GM12878 (cell line): ENCODE results near the gene PCDHGA1. TPM values are rescaled to one million over a fixed set of nuclear protein-coding genes. Genes with fewer than 3 reads are reported as not detected.
A peak's percentile ranks its signal among the peaks of the same experiment; 100 is the strongest.

ENCODE experiments used
- ATAC-seq: fragments of 200-7000 bp; cut with Tn5 transposase; 3 replicates; pipeline ENCODE4 v1.9.1; 2020; ENCODE audit warnings: mild to moderate bottlenecking, moderate library complexity
- BruUV-seq: library from RNA; stranded (reverse); fragments of 400-500 nt; replicated peaks from 2 replicates; lab custom pipeline; 2021; lab: Mats Ljungman, UMichigan
- CTCF ChIA-PET: fragments of 300-600 bp; sonication (Branson Sonifier 250); formaldehyde crosslinking; extraction: SDS; loops from one replicate; lab custom pipeline; 2021; ENCODE audit warnings: inconsistent platforms; lab: Yijun Ruan, JAX
- POLR2A ChIA-PET: fragments of 350-600 bp; formaldehyde crosslinking; extraction: SDS; loops from one replicate; lab custom pipeline; 2021; ENCODE audit warnings: inconsistent platforms; lab: Charles Lee
- RAD21 ChIA-PET: fragments of 300-600 bp; sonication (Branson Sonifier 250); formaldehyde crosslinking; loops from one replicate; lab custom pipeline; 2023; ENCODE audit warnings: antibody characterized with exemption; ENCODE audit not compliant: unreplicated experiment; lab: Charles Lee
- SMC1A ChIA-PET: fragments of 300-600 bp; sonication (Branson Sonifier 250); formaldehyde crosslinking; loops from one replicate; lab custom pipeline; 2023; ENCODE audit not compliant: unreplicated experiment, uncharacterized antibody; lab: Charles Lee
- DNase-seq: peaks from one replicate; pipeline ENCODE4 v3.0.0-alpha.2; 2011; ENCODE audit warnings: low read depth, low spot score
- FAIRE-seq: peaks from 3 replicates; lab custom pipeline; 2011; peaks lifted over from hg19 to GRCh38; lab: Jason Lieb, UNC
- H2AFZ ChIP-seq: 2 replicates; pipeline ENCODE4 v1.6.0; 2011; ENCODE audit warnings: low read depth, low read length, control low read depth; ENCODE audit not compliant: control insufficient read depth
- H3K27ac ChIP-seq: 2 replicates; pipeline ENCODE4 v1.5.1; 2011; ENCODE audit warnings: control low read depth; ENCODE audit not compliant: control insufficient read depth, insufficient read depth
- H3K27me3 ChIP-seq, 2 experiments: replicated peaks in 1 of 2; 2 replicates each; pipeline versions ENCODE4 v1.6.0 to v1.6.1; 2011; ENCODE audit warnings: low read length in 1 of 2; ENCODE audit not compliant: control insufficient read depth in 2 of 2, insufficient read depth in 2 of 2
- H3K36me3 ChIP-seq, 2 experiments: 2 replicates each; pipeline ENCODE4 v1.5.1; 2011; ENCODE audit warnings: low read length in 1 of 2; ENCODE audit not compliant: control insufficient read depth in 2 of 2, insufficient read depth in 2 of 2
- H3K4me1 ChIP-seq: 2 replicates; pipeline ENCODE4 v1.6.1; 2011; ENCODE audit warnings: mild to moderate bottlenecking, low read length, moderate library complexity, mixed read lengths; ENCODE audit not compliant: control insufficient read depth, insufficient read depth
- H3K4me2 ChIP-seq: 2 replicates; pipeline ENCODE4 v1.6.0; 2011; ENCODE audit warnings: control low read depth; ENCODE audit not compliant: control insufficient read depth, insufficient read depth
- H3K4me3 ChIP-seq: fragments of 200-600 bp; sonication (generic); 2 replicates; pipeline ENCODE4 v1.5.1; 2016
- H3K79me2 ChIP-seq: 2 replicates; pipeline ENCODE4 v1.6.0; 2011; ENCODE audit warnings: low read length; ENCODE audit not compliant: control insufficient read depth, insufficient read depth
- H3K9ac ChIP-seq: 2 replicates; pipeline ENCODE4 v1.8.0; 2011; ENCODE audit warnings: low read length, control low read depth, mixed read lengths; ENCODE audit not compliant: control insufficient read depth, insufficient read depth
- H3K9me3 ChIP-seq: replicated peaks from 3 replicates; pipeline ENCODE4 v1.5.1; 2011; ENCODE audit warnings: mild to moderate bottlenecking, low read length; ENCODE audit not compliant: control insufficient read depth, insufficient read depth
- H4K20me1 ChIP-seq: 2 replicates; pipeline ENCODE4 v1.6.0; 2011; ENCODE audit not compliant: control insufficient read depth, insufficient read depth
- CBX3 ChIP-seq: fragments of 200-600 bp; sonication (generic); IDR thresholded peaks from 2 replicates; pipeline ENCODE4 v1.6.1; 2016; ENCODE audit warnings: low read depth, borderline replicate concordance
- CBX5 ChIP-seq: sonication (generic); IDR thresholded peaks from 2 replicates; pipeline ENCODE4 v1.6.1; 2016; ENCODE audit warnings: low read depth, moderate library complexity, mild to moderate bottlenecking, inconsistent platforms
- CREB1 ChIP-seq: IDR thresholded peaks from 2 replicates; pipeline ENCODE4 v1.6.1; 2012; ENCODE audit warnings: low read depth, mild to moderate bottlenecking, inconsistent platforms
- ETV6 ChIP-seq, 2 experiments: fragments of 450-650 bp in 1 of 2; IDR thresholded peaks in 1 of 2; conservative IDR thresholded peaks in 1 of 2; 2 replicates each; pipeline ENCODE4 v1.6.1; 2014; ENCODE audit warnings: antibody characterized with exemption in 1 of 2, borderline replicate concordance in 1 of 2, low read depth in 1 of 2, mild to moderate bottlenecking in 1 of 2, moderate library complexity in 1 of 2
- IKZF1 ChIP-seq: fragments of 450-650 bp; conservative IDR thresholded peaks from 2 replicates; pipeline ENCODE4 v1.6.1; 2017; ENCODE audit warnings: antibody characterized with exemption, mild to moderate bottlenecking
- IKZF2 ChIP-seq, 2 experiments: fragments of 450-650 bp; IDR thresholded peaks; 2 replicates each; pipeline ENCODE4 v1.6.1; 2017; ENCODE audit warnings: mild to moderate bottlenecking in 2 of 2, moderate library complexity in 2 of 2
- IRF4 ChIP-seq: IDR thresholded peaks from 2 replicates; pipeline ENCODE4 v1.6.1; 2011; ENCODE audit warnings: low read depth, low read length
- MTA2 ChIP-seq: fragments of 450-650 bp; IDR thresholded peaks from 2 replicates; pipeline ENCODE4 v1.6.1; 2016; ENCODE audit warnings: low read depth, mild to moderate bottlenecking, moderate library complexity
- MTA3 ChIP-seq: IDR thresholded peaks from 2 replicates; pipeline ENCODE4 v1.6.1; 2012; ENCODE audit warnings: low read length, inconsistent platforms, borderline replicate concordance
- MXI1 ChIP-seq: fragments of 150-350 bp; IDR thresholded peaks from 2 replicates; pipeline ENCODE4 v1.6.1; 2011; ENCODE audit warnings: low read depth, mild to moderate bottlenecking, inconsistent platforms, low read length, improper control_type of control experiment
- NBN ChIP-seq: fragments of 450-650 bp; IDR thresholded peaks from 2 replicates; pipeline ENCODE4 v1.6.1; 2016
- NR2F1 ChIP-seq: fragments of 450-650 bp; conservative IDR thresholded peaks from 2 replicates; pipeline ENCODE4 v1.6.1; 2017; ENCODE audit warnings: mild to moderate bottlenecking
- POLR2A ChIP-seq: IDR thresholded peaks from 2 replicates; pipeline ENCODE4 v1.6.1; 2011; ENCODE audit warnings: low read depth, mild to moderate bottlenecking, low read length
- RAD21 ChIP-seq: IDR thresholded peaks from 2 replicates; pipeline ENCODE4 v1.6.1; 2011; ENCODE audit warnings: mild to moderate bottlenecking, low read depth, low read length, moderate library complexity; ENCODE audit not compliant: insufficient read depth
- RUNX3 ChIP-seq: IDR thresholded peaks from 2 replicates; pipeline ENCODE4 v1.6.1; 2012; ENCODE audit warnings: low read length, inconsistent platforms
- SIX5 ChIP-seq: IDR thresholded peaks from 2 replicates; pipeline ENCODE4 v1.6.1; 2011; ENCODE audit warnings: mild to moderate bottlenecking, low read depth, low read length, moderate library complexity; ENCODE audit not compliant: severe bottlenecking
- SMAD1 ChIP-seq: fragments of 450-650 bp; IDR thresholded peaks from 2 replicates; pipeline ENCODE4 v1.6.1; 2018; ENCODE audit warnings: mild to moderate bottlenecking, low read depth; ENCODE audit not compliant: partially characterized antibody
- SMAD5 ChIP-seq: IDR thresholded peaks from 2 replicates; pipeline ENCODE4 v1.6.1; 2016; ENCODE audit warnings: antibody characterized with exemption, low read depth
- TARDBP ChIP-seq: IDR thresholded peaks from 2 replicates; pipeline ENCODE4 v1.6.1; 2016; ENCODE audit warnings: borderline replicate concordance
- YBX1 ChIP-seq: fragments of 450-650 bp; IDR thresholded peaks from 2 replicates; pipeline ENCODE4 v1.6.1; 2016; ENCODE audit warnings: antibody characterized with exemption
- WGBS: methylation state at CpG from one replicate; pipeline ENCODE4 v1.1.6; 2016; ENCODE audit warnings: low lambda C conversion rate; ENCODE audit not compliant: insufficient replicate concordance, insufficient coverage; ENCODE audit errors: missing lambda C conversion rate; 5-methylcytosine and 5-hydroxymethylcytosine counted together
- in situ Hi-C: fragments of 300-500 bp; cut with MboI; formaldehyde crosslinking; loops from 9 replicates; pipeline ENCODE4 v1.14.3; 2018; ENCODE audit warnings: mixed read lengths
- intact Hi-C: fragments of 100-400 bp; cut with micrococcal nuclease; formaldehyde crosslinking; loops from one replicate; pipeline ENCODE4 v1.14.2; 2022; ENCODE audit not compliant: unreplicated experiment
- polyA plus RNA-seq, 11 experiments: library from polyadenylated mRNA; depleted of rRNA in 4 of 11; unstranded in 6 of 11; stranded (reverse) in 5 of 11; fragments of >200 nt; fragmentation: Nextera tagmentation in 4 of 11; fragmentation: Illumina TruSeq in 1 of 11; extraction: Ambion mirVana in 4 of 11; extraction: Trizol in 1 of 11; gene quantifications; 1 replicate in 1 of 11; 2 replicates in 10 of 11; pipeline versions ENCODE4 v1.2.1 to v1.2.3, GENCODE V29; 2011 to 2016; ENCODE audit warnings: inconsistent platforms in 2 of 11, missing spikeins in 2 of 11, low read depth in 1 of 11
- total RNA-seq, 4 experiments: library from RNA; depleted of rRNA in 3 of 4; stranded (reverse); fragments of >200 nt in 3 of 4; fragmentation: Illumina TruSeq in 1 of 4; extraction: Trizol in 1 of 4; gene quantifications; 2 replicates each; pipeline versions ENCODE4 v1.2.1 to v1.2.3, GENCODE V29; 2013 to 2021
- TF ChIP-seq, protein P1 (sequence below): fragments of 450-650 bp; IDR thresholded peaks from 2 replicates; pipeline ENCODE4 v1.6.1; 2017; ENCODE audit warnings: antibody characterized with exemption, mild to moderate bottlenecking, moderate library complexity
- TF ChIP-seq, protein P2 (sequence below): fragments of 450-650 bp; IDR thresholded peaks from 2 replicates; pipeline ENCODE4 v1.6.1; 2017; ENCODE audit warnings: low read depth, mild to moderate bottlenecking, moderate library complexity

Gene PCDHGA1
- total and polyA plus RNA-seq, 10 of the 15 experiments (the other 5 are each of a cell fraction or from before 2014, with no cell fraction given), result 0.02 to 0.51 (median 0.19) TPM; not detected in 3

GRCh38 chr5:141326088-141326854, 4.0 kb upstream of the PCDHGA1 start:
- H4K20me1 ChIP-seq, result no peaks in the 10 kb centered on the region
- H3K36me3 ChIP-seq, result no peaks in the 10 kb centered on the region
- H3K79me2 ChIP-seq, result no peaks in the 10 kb centered on the region
- FAIRE-seq (no peak), DNase-seq (no peak), ATAC-seq (peak; percentile 94)
- H3K9me3 ChIP-seq, result peaks cover 4% of the 10 kb centered on the region; the same call in 2 of the 3 replicates
- peak overlapping the region; percentile 70 for H3K4me3 ChIP-seq
- ChIA-PET SMC1A (interaction anchor here (1.0 kb wide), 1 partner anchor 9 kb away, joined by 6 read pairs; no protein-coding TSS in a partner anchor), POLR2A (interaction anchor here (0.6 kb wide), 1 partner anchor 282 kb away, joined by 9 read pairs; no protein-coding TSS in a partner anchor), RAD21 (no interaction called here), CTCF (interaction anchor here (0.6 to 1.4 kb wide), 6 partner anchors 22 to 266 kb away, joined by 3 to 5 read pairs (median 4); partner anchors contain the start of gene PCDHGB2)
- H2AFZ ChIP-seq, result peak overlapping the region; percentile 98
- 36% methylated on average over 27 of the region's 27 CpGs for WGBS
- peak overlapping the region; percentile 51 for H3K9ac ChIP-seq
- no TSS peak for BruUV-seq
- in situ Hi-C loops, result loop anchor here (10.0 kb wide), 1 partner anchor 239 kb away; no protein-coding TSS in a partner anchor
- H3K4me2 ChIP-seq, result peak overlapping the region; percentile 83
- intact Hi-C loops, result no loop called here
- H3K27ac ChIP-seq, result no peak overlapping the region
- no peaks in the 10 kb centered on the region; a peak in 1 of 4 replicates for H3K27me3 ChIP-seq
- no peaks in the 10 kb centered on the region for H3K4me1 ChIP-seq
- TF ChIP-seq SMAD5, result no peak
- TF ChIP-seq, protein P1, sequence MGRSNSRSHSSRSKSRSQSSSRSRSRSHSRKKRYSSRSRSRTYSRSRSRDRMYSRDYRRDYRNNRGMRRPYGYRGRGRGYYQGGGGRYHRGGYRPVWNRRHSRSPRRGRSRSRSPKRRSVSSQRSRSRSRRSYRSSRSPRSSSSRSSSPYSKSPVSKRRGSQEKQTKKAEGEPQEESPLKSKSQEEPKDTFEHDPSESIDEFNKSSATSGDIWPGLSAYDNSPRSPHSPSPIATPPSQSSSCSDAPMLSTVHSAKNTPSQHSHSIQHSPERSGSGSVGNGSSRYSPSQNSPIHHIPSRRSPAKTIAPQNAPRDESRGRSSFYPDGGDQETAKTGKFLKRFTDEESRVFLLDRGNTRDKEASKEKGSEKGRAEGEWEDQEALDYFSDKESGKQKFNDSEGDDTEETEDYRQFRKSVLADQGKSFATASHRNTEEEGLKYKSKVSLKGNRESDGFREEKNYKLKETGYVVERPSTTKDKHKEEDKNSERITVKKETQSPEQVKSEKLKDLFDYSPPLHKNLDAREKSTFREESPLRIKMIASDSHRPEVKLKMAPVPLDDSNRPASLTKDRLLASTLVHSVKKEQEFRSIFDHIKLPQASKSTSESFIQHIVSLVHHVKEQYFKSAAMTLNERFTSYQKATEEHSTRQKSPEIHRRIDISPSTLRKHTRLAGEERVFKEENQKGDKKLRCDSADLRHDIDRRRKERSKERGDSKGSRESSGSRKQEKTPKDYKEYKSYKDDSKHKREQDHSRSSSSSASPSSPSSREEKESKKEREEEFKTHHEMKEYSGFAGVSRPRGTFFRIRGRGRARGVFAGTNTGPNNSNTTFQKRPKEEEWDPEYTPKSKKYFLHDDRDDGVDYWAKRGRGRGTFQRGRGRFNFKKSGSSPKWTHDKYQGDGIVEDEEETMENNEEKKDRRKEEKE, result no peak
- peak; percentile 78 for TF ChIP-seq RAD21
- no peak for TF ChIP-seq SMAD1
- TF ChIP-seq ETV6 (conservative IDR thresholded peaks at IDR 0.05 in 1 of 2, IDR thresholded peaks at IDR 0.05 in 1 of 2; ENCODE audit: borderline replicate concordance in 1 of 2, low read depth in 1 of 2), result peak in 1 of 2 experiments; percentile 67; a peak in 2 of 4 replicates
- TF ChIP-seq MXI1, result no peak
- TF ChIP-seq, protein P2, sequence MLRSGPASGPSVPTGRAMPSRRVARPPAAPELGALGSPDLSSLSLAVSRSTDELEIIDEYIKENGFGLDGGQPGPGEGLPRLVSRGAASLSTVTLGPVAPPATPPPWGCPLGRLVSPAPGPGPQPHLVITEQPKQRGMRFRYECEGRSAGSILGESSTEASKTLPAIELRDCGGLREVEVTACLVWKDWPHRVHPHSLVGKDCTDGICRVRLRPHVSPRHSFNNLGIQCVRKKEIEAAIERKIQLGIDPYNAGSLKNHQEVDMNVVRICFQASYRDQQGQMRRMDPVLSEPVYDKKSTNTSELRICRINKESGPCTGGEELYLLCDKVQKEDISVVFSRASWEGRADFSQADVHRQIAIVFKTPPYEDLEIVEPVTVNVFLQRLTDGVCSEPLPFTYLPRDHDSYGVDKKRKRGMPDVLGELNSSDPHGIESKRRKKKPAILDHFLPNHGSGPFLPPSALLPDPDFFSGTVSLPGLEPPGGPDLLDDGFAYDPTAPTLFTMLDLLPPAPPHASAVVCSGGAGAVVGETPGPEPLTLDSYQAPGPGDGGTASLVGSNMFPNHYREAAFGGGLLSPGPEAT, result 0 out of 2 replicates have a peak, but pooled peaks have one; percentile 21
- TF ChIP-seq NR2F1, result no peak
- no peak for TF ChIP-seq MTA2
- no peak for TF ChIP-seq SIX5
- no peak for TF ChIP-seq IKZF2 (IDR thresholded peaks at IDR 0.05)
- peak; percentile 35; the same call in 1 of the 2 replicates for TF ChIP-seq RUNX3
- 0 out of 2 replicates have a peak, but pooled peaks have one; percentile 18 for TF ChIP-seq IKZF1
- TF ChIP-seq CBX5, result peak; percentile 79; the same call in 1 of the 2 replicates
- TF ChIP-seq CBX3, result no peak
- no peak for TF ChIP-seq TARDBP
- peak; percentile 66 for TF ChIP-seq POLR2A
- TF ChIP-seq NBN, result no peak
- peak; percentile 57 for TF ChIP-seq CREB1
- TF ChIP-seq MTA3, result no peak
- peak; percentile 38; the same call in 1 of the 2 replicates for TF ChIP-seq IRF4
- TF ChIP-seq YBX1, result no peak
